Adrenal gland (tissue), 12 donors: Measurements from ENCODE around the gene PIWIL1. TPM values are rescaled to one million over a fixed set of nuclear protein-coding genes. Genes with fewer than 3 reads are reported as not detected.

ENCODE experiments used
- DNase-seq, 7 donors: peaks; one replicate each; pipeline ENCODE4 v3.0.0-alpha.2; 2019 to 2020
- H3K27ac ChIP-seq, 5 donors: fragments of 200-600 bp; sonication (generic) in 4 of 5; 1 replicate in 3 of 5; 2 replicates in 2 of 5; pipeline versions ENCODE4 v1.5.1 to v1.8.0; 2016 to 2020; ENCODE audit warnings: mild to moderate bottlenecking in 1 of 5
- H3K27me3 ChIP-seq: fragments of 200-600 bp; 2 replicates; pipeline ENCODE4 v1.8.0; 2021
- H3K36me3 ChIP-seq, 2 donors: fragments of 200-600 bp; replicated peaks in 1 of 2; 1 replicate in 1 of 2; 2 replicates in 1 of 2; pipeline versions ENCODE4 v1.5.1 to v1.8.0; 2018 to 2022
- H3K4me1 ChIP-seq, 2 donors: fragments of 200-600 bp; replicated peaks in 1 of 2; 1 replicate in 1 of 2; 2 replicates in 1 of 2; pipeline versions ENCODE4 v1.5.1 to v1.8.0; 2018 to 2021
- H3K4me3 ChIP-seq, 4 donors: fragments of 200-600 bp; sonication (generic) in 3 of 4; one replicate each; pipeline ENCODE4 v1.5.1; 2016 to 2018
- H3K9me3 ChIP-seq, 3 donors: fragments of 200-600 bp; sonication (generic) in 1 of 3; replicated peaks in 1 of 3; 1 replicate in 2 of 3; 2 replicates in 1 of 3; pipeline versions ENCODE4 v1.5.1 to v1.8.0; 2016 to 2021
- CTCF ChIP-seq, 6 experiments: fragments of 450-650 bp in 4 of 6; fragments of 200-600 bp in 2 of 6; sonication (generic) in 1 of 6; IDR thresholded peaks; 1 replicate in 5 of 6; 2 replicates in 1 of 6; pipeline versions ENCODE4 v1.5.1 to v1.8.0; 2016 to 2021; ENCODE audit warnings: antibody characterized with exemption in 6 of 6, mild to moderate bottlenecking in 2 of 6, moderate library complexity in 1 of 6
- POLR2A ChIP-seq, 2 donors: fragments of 450-650 bp; IDR thresholded peaks; one replicate each; pipeline ENCODE4 v1.6.1; 2017; ENCODE audit warnings: antibody characterized with exemption in 2 of 2, mild to moderate bottlenecking in 2 of 2, moderate library complexity in 1 of 2
- WGBS, 4 donors: extraction: QIAGEN DNeasy Blood & Tissue Kit in 2 of 4; methylation state at CpG; one replicate each; pipeline versions ENCODE4 v1.1.5 to v1.1.7; 2013 to 2017; 5-methylcytosine and 5-hydroxymethylcytosine counted together
- intact Hi-C, 2 donors: fragments of 100-400 bp; cut with DNase I; formaldehyde crosslinking; loops; one replicate each; pipeline versions ENCODE4 v1.14.1 to v1.15.0; 2022 to 2023
- polyA plus RNA-seq, 3 donors: library from polyadenylated mRNA; stranded (reverse); fragments of 200-250 nt in 2 of 3; fragments of 350-450 nt in 1 of 3; fragmentation: Illumina TruSeq in 1 of 3; extraction: RNeasy Lipid Tissue Mini Kit (QIAGEN cat#74804) in 1 of 3; gene quantifications; one replicate each; pipeline ENCODE4 v1.2.3, GENCODE V29; 2013 to 2014
- total RNA-seq, 9 donors: library from RNA; depleted of rRNA in 4 of 9; stranded (reverse); fragments of >200 nt in 4 of 9; fragments of 120-200 nt in 1 of 9; fragmentation: NEBNext Ultra II Directional in 1 of 9; extraction: Animal tissue kit (Norgen Biotek cat#: 25700) in 1 of 9; gene quantifications; one replicate each; pipeline versions ENCODE4 v1.1.0 to v1.2.4, GENCODE V29; 2013 to 2023
- donor health status: healthy with polysubstance abuse.
- donor health status: Bipolar disorder and iron deficiency.
- donor health status: DM: yes; HTN: yes; CAD: no.
- donor health status: DM: no; HTN: no; CAD: no.
- donor health status: DM: no; HTN: no; CAD: no.
- donor health status: DM: yes; HTN: yes; CAD: no.

Gene PIWIL1
- total and polyA plus RNA-seq, 12 donors: 0.08 to 0.39 (median 0.20) TPM; not detected in 5

- no peaks in the 10 kb centered on the region for H3K27me3 ChIP-seq
- DNase-seq: no peak
- H3K27ac ChIP-seq: no peak overlapping the region
- intact Hi-C loops: no loop called here
- H3K4me1 ChIP-seq: no peaks in the 10 kb centered on the region
- H3K4me3 ChIP-seq: no peak overlapping the region
- H3K36me3 ChIP-seq: no peaks in the 10 kb centered on the region
- no peaks in the 10 kb centered on the region for H3K9me3 ChIP-seq
- WGBS, 4 donors: 55 to 59% (median 56%) methylated on average over 3 of the region's 3 CpGs
- TF ChIP-seq CTCF (IDR thresholded peaks at IDR 0.05) (no peak), POLR2A (IDR thresholded peaks at IDR 0.05) (no peak)
Observed at GRCh38 chr12:130384234-130384633, 46.5 kb downstream of the PIWIL1 start.

- H3K4me1 ChIP-seq: no peaks in the 10 kb centered on the region
- no peak overlapping the region for H3K27ac ChIP-seq
- intact Hi-C loops: no loop called here
- no peaks in the 10 kb centered on the region for H3K9me3 ChIP-seq
- DNase-seq: no peak
- WGBS, 4 donors: 74 to 88% (median 80%) methylated on average over 4 of the region's 4 CpGs
- TF ChIP-seq POLR2A (IDR thresholded peaks at IDR 0.05) (no peak), CTCF (IDR thresholded peaks at IDR 0.05) (no peak)
- H3K36me3 ChIP-seq: no peaks in the 10 kb centered on the region
- H3K4me3 ChIP-seq: no peak overlapping the region
- H3K27me3 ChIP-seq: no peaks in the 10 kb centered on the region
Observed at GRCh38 chr12:130385193-130385592, 47.5 kb downstream of the PIWIL1 start.

- no peak overlapping the region for H3K27ac ChIP-seq
- no peak for TF ChIP-seq CTCF (IDR thresholded peaks at IDR 0.05)
- TF ChIP-seq POLR2A (IDR thresholded peaks at IDR 0.05): no peak
- no peak for DNase-seq
Observed at GRCh38 chr12:130391186-130391585, 53.5 kb downstream of the PIWIL1 start.

GRCh38 chr12:130394906-130395305 is 57.2 kb downstream of the PIWIL1 start:
- Histone ChIP-seq H3K4me3 (no peak overlapping the region), H3K36me3 (no peaks in the 10 kb centered on the region), H3K4me1 (no peaks in the 10 kb centered on the region), H3K27me3 (no peaks in the 10 kb centered on the region), H3K27ac (no peak overlapping the region), H3K9me3 (no peaks in the 10 kb centered on the region)
- no peak for DNase-seq
- 38 to 52% (median 44%) methylated on average over 4 of the region's 4 CpGs for WGBS, 4 donors
- TF ChIP-seq POLR2A (IDR thresholded peaks at IDR 0.05): no peak
- TF ChIP-seq CTCF (IDR thresholded peaks at IDR 0.05): no peak
- intact Hi-C loops: no loop called here

More at GRCh38 chr12:130391186-130391585, 53.5 kb downstream of the PIWIL1 start:
- H3K36me3 ChIP-seq: no peaks in the 10 kb centered on the region
- no peak overlapping the region for H3K4me3 ChIP-seq
- WGBS, 4 donors: 38 to 66% (median 51%) methylated on average over 14 of the region's 14 CpGs
- no peaks in the 10 kb centered on the region for H3K4me1 ChIP-seq
- no peaks in the 10 kb centered on the region for H3K27me3 ChIP-seq
- intact Hi-C loops: no loop called here
- no peaks in the 10 kb centered on the region for H3K9me3 ChIP-seq
